ENCODE results near the gene FES.

GRCh38 chr15:90881978-90882721 is 2.2 kb upstream of the FES start:
- TF ChIP-seq CTCF (IDR thresholded peaks at IDR 0.05) (no peak), POLR2A (IDR thresholded peaks at IDR 0.05) (no peak), EP300 (IDR thresholded peaks at IDR 0.05) (no peak)
